K562 treated with DMSO at 1 percent for 24 hours (cell line): ENCODE measurements around the gene TGFB3. TPM values are rescaled to one million over a fixed set of nuclear protein-coding genes. Genes with fewer than 3 reads are reported as not detected.

ENCODE experiments used
- total RNA-seq: library from RNA; unstranded; fragments of 300-600 nt; gene quantifications from 2 replicates; pipeline ENCODE4 v1.2.3, GENCODE V29; 2022; ENCODE audit warnings: low read depth; ENCODE audit not compliant: insufficient read depth

TGFB3 gene
- total RNA-seq, result 0.29 TPM in 1 of 2 replicates, not detected in the other

DNA sequence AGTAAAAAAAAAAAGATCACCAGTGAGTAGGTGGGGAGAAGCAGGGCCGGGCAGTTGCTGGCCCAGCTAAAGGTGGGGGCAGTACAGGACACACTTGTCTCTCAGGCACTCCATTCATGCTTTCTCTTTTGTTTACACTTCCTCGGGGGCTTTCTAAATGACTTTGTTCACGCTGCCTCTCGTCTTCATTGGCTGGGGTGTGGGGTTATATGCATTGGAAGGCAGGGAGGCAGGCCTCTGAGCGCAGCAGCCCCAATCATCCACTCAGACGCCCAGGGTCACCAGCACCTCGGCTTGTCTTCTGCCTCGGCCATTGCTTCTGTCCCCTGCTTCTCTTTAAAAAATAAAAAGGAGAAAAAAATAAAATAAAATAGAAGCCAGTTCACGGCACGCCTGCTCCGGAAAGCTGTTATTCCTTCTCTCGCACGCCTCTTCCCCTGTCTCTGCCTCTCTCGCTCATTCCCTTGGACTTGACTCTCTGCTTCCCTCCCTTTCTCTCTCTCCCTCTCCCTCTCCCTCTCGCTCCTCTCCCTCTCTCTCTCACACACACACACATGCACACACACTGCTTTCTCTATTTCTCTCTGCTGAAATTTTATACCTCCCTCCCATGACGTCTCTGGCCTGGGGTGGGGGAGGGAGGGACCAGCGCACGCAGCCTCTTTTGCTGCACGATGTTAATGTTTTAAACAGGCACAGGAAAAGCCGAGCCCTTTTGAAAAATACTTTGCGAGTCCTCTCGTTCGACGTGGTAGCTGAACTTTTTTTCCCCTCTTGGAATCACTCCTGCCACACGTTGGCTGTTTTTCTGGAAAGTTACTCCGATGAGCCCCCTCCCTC lies at the start of gene TGFB3:
TSS of gene TGFB3 (minus strand) at position 570 of the 840 bp plus-strand sequence. CDS start 1,102 bp downstream, outside the sequence.

DNA sequence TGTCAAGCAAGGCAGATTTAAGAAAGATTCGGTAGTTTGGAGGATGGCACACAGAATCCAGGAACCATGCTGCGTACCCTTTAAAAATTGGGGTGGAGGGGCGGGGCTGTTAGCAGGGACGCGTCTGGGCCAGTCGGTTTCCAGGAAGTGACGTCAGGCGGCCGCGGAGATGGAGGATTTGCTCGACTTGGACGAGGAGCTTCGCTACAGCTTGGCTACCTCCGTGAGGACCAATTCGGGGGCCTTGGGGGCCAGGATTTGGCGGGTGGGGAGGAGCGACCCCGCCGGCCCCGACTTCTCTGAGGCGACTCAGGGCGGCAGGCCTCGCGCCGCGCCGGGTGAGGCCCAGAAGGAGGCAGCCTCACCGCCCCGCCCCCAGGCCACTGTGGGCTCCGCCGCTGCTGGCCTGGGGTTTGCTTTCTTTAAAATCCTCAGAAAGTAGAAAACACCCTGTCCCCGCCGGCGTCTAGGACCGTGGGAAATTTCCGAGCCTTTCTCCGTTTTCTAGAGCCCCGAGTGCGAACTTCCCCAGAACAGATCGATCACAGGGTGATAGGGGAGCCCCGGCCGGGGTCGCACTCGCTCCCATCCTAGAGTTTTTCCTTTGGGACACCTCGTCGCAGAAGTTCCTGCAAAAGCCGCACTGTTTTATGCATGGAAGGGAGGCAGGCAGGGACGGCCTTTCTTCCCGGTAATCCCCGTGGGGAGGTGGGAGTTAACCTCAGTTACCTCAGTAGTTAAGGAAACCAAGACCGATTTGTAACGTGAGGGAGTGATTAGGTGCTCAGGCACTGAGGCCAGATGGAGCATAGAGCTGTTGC lies 4.0 kb upstream of the TGFB3 start, which contains the start of gene IFT43:
TSS of gene IFT43 (plus strand) at position 146 of the 821 bp plus-strand sequence. CDS start at position 170, 24 bp downstream.

Other genes with a start within 250 kb of the TGFB3 start
- gene IFT43, start 3.8 kb upstream of the TGFB3 start, total RNA-seq, result 14.8 and 16.0 TPM in 2 replicates
- gene GPATCH2L, start 169.9 kb upstream of the TGFB3 start, total RNA-seq, result 11.3 and 16.7 TPM in 2 replicates